Epithelial cell of esophagus (primary cell): ENCODE measurements around the gene SALL3.

ENCODE experiments used
- DNase-seq: peaks from one replicate; pipeline ENCODE4 v3.0.0; 2010; ENCODE audit warnings: low read depth
- H3K4me3 ChIP-seq: 2 replicates; pipeline ENCODE4 v1.5.1; 2011; ENCODE audit warnings: mild to moderate bottlenecking, low read length, control low read depth
- TF ChIP-seq, protein P1 (sequence below): IDR thresholded peaks from 2 replicates; pipeline ENCODE4 v1.5.1; 2011; ENCODE audit warnings: low read depth, mild to moderate bottlenecking, low read length, control low read depth, inconsistent platforms; ENCODE audit not compliant: insufficient read depth; ENCODE audit errors: missing control alignments

Gene SALL3

GRCh38 chr18:78970774-78971333 is 8.8 kb upstream of the SALL3 start:
- TF ChIP-seq, protein P1, sequence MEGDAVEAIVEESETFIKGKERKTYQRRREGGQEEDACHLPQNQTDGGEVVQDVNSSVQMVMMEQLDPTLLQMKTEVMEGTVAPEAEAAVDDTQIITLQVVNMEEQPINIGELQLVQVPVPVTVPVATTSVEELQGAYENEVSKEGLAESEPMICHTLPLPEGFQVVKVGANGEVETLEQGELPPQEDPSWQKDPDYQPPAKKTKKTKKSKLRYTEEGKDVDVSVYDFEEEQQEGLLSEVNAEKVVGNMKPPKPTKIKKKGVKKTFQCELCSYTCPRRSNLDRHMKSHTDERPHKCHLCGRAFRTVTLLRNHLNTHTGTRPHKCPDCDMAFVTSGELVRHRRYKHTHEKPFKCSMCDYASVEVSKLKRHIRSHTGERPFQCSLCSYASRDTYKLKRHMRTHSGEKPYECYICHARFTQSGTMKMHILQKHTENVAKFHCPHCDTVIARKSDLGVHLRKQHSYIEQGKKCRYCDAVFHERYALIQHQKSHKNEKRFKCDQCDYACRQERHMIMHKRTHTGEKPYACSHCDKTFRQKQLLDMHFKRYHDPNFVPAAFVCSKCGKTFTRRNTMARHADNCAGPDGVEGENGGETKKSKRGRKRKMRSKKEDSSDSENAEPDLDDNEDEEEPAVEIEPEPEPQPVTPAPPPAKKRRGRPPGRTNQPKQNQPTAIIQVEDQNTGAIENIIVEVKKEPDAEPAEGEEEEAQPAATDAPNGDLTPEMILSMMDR: no peak

DNA sequence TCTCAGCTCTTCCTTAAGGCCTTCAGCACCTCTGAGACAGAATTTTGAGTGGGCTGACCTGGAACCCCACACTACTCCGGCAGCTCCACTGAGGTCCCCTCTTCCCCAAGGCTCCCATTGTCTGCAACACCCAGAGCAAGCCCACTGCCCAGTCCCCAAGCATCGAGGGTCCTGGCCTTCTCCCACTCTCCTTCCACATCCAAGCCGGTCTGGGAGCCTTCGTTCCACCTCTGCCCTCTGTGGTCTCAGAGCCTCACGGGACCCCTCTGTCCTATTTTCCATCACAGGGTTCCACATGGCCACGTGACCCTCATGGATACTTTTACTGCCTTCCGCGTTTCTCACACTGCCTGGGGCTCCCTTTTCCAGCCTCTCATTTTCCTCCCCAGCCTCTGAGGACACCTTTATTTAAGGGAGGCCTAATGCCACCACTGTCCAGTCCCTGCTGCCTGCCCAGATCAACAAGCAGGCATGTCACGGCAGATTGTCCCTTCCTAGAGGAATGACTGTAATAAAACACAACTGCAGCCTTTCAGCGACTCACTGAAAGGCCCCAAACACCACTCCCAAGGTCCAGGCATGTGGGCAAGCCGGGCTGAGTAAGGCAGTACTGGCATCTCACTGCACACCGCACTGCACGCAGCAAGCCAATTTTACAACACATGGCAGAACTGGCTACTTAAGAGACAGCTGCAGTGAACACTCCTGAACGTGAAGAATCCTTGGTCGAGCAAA is 7.9 kb upstream of the SALL3 start:
- DNase-seq: no peak
- H3K4me3 ChIP-seq: no peak overlapping the region
- TF ChIP-seq, protein P1: no peak

More at GRCh38 chr18:78970774-78971333, 8.8 kb upstream of the SALL3 start:
- no peak overlapping the region for H3K4me3 ChIP-seq
- no peak for DNase-seq

GRCh38 chr18:78972385-78972918 is 7.2 kb upstream of the SALL3 start:
- DNase-seq: no peak
- TF ChIP-seq, protein P1: no peak
- no peak overlapping the region for H3K4me3 ChIP-seq

DNA sequence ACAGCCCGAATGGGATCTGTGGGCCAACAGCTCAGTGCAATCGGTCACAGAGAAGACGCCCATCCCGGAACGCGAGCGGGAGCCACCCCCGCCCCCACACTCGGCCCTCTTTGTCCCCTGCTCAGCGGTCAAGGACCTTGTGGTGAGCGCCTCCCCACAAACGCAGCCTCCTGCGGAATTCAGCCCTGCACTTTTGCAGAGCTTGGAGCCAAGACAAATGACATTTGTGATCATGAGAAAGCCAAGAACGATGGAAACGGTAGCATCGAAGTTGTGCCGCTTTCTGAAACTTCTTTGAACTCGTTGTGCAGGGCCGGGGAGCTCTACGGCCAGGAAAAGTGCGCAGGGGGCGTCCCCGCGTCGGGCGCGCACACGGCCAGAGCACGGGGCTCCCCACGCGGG is 6.7 kb upstream of the SALL3 start:
- TF ChIP-seq, protein P1: no peak
- H3K4me3 ChIP-seq: no peak overlapping the region
- no peak for DNase-seq

DNA sequence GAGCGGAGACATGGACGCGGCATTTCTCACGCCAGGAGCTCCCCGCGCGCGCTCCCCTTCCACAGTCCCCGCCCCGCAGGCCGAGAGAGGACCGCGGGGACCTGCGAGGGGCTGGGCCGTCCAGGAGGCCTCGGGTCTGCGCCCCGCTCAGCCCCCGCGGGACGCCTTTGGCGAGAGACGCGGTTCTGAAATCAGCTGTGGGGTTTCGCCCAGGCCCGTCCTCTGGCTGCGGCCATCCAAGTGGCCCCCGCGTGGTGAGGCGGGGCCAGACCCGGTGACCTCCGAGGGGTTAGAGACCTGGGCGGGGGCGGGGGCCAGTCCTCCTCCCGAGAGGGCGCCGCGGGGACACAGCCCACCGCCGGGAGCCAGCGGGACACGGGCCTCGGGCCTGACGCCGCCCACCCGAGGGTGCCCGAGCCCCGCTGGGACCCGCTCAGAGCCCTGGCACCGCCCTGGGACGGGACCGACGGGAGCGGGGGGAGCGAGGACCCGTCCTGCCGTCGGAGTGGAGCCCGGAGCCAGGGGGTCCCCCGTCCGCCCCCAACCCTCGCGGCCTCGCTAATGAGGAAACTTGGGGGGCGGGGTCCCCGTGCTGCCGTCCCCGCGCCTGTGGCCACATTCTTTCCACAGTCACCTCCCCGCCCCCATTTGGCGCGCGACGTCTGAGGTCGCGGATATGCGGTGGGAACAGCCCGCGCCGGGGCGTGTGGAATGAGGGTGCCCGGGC is 6.1 kb upstream of the SALL3 start:
- DNase-seq: no peak
- TF ChIP-seq, protein P1: no peak
- H3K4me3 ChIP-seq: no peak overlapping the region

DNA sequence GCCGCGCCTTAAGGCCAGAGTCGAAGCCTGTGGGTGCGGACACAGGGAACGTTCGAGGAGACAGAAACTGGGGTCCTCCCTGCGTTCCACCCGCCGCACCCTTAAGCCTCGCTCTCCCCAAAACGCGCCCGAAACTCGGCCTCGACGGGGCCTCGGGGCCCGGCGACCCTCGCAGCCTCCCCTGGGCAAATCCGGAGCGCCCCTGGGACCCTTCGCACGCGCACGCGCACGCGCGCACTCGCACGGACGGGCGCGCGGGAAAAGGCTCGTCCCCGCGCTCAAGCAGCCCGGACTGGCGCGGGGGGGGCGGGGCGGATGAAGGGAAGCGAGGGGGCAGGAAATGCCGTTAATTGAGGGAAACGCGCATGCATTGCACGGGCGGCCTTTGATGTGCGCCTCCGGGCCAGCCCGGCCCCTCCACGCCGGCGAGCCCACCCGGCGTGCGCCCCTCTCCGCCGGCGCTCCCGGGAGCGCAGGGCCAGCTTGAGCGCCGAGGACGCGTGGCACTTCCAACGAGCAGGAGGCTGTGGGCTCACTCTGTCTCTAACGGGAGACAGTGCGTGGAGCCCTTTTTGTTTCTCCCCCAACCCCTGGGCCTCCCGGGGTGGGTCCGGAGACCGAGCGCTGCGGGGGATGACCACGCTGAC is 5.4 kb upstream of the SALL3 start:
- TF ChIP-seq, protein P1: no peak
- no peak for DNase-seq
- H3K4me3 ChIP-seq: no peak overlapping the region
